HG03469 (cell line): ENCODE data around the gene A2ML1.
"Not testable (repeated sequence)": the region's sequence is repeated elsewhere in the genome, so short reads cannot be mapped to it uniquely, and the experiment has no call there.

ENCODE experiments used
- ATAC-seq: cut with Tn5 transposase; IDR thresholded peaks from one replicate; pipeline ENCODE4 v1.9.1; 2021; ENCODE audit warnings: mild to moderate bottlenecking, moderate library complexity, moderate number of reproducible peaks; ENCODE audit not compliant: unreplicated experiment

The A2ML1 gene

GRCh38 chr12:8822298-8822697 is at the start of gene A2ML1:
Gene A2ML1 (plus strand): TSS chr12:8822621. CDS start chr12:8822652, 31 bp downstream.
- no peak for ATAC-seq

GRCh38 chr12:8773461-8773860 is 49.0 kb upstream of the A2ML1 start:
- no peak for ATAC-seq

- no peak for ATAC-seq
Measured at GRCh38 chr12:8779281-8779680, 43.1 kb upstream of the A2ML1 start.

- ATAC-seq: no peak
Measured at GRCh38 chr12:8779862-8780261, 42.6 kb upstream of the A2ML1 start.

GRCh38 chr12:8780389-8780788 is 42.0 kb upstream of the A2ML1 start:
- ATAC-seq: no peak

- no peak for ATAC-seq
Measured at GRCh38 chr12:8781381-8782127, 40.9 kb upstream of the A2ML1 start.

- ATAC-seq: no peak
Measured at GRCh38 chr12:8784290-8784888, 38.0 kb upstream of the A2ML1 start.

GRCh38 chr12:8785499-8785898 is 36.9 kb upstream of the A2ML1 start:
- ATAC-seq: no peak

GRCh38 chr12:8787206-8787605 is 35.2 kb upstream of the A2ML1 start:
- not testable (repeated sequence) for ATAC-seq

GRCh38 chr12:8788706-8789105 is 33.7 kb upstream of the A2ML1 start:
- not testable (repeated sequence) for ATAC-seq

- ATAC-seq: not testable (repeated sequence)
Measured at GRCh38 chr12:8789341-8790013, 32.9 kb upstream of the A2ML1 start.

- not testable (repeated sequence) for ATAC-seq
Measured at GRCh38 chr12:8793226-8793625, 29.2 kb upstream of the A2ML1 start.

- not testable (repeated sequence) for ATAC-seq
Measured at GRCh38 chr12:8794611-8795010, 27.8 kb upstream of the A2ML1 start.

- ATAC-seq: no peak
Measured at GRCh38 chr12:8796831-8797626, 25.4 kb upstream of the A2ML1 start.

GRCh38 chr12:8801213-8801612 is 21.2 kb upstream of the A2ML1 start:
- not testable (repeated sequence) for ATAC-seq

GRCh38 chr12:8804833-8805232 is 17.6 kb upstream of the A2ML1 start:
- not testable (repeated sequence) for ATAC-seq

- ATAC-seq: not testable (repeated sequence)
Measured at GRCh38 chr12:8805487-8805886, 16.9 kb upstream of the A2ML1 start.

- not testable (repeated sequence) for ATAC-seq
Measured at GRCh38 chr12:8807084-8807483, 15.3 kb upstream of the A2ML1 start.

- not testable (repeated sequence) for ATAC-seq
Measured at GRCh38 chr12:8810112-8810511, 12.3 kb upstream of the A2ML1 start.

- no peak for ATAC-seq
Measured at GRCh38 chr12:8813572-8814357, 8.7 kb upstream of the A2ML1 start.
